CD8-positive, alpha-beta memory T cell (primary cell): ENCODE data around the gene EMILIN2. TPM values are rescaled to one million over a fixed set of nuclear protein-coding genes. Genes with fewer than 3 reads are reported as not detected.
A peak's percentile ranks its signal among the peaks of the same experiment; 100 is the strongest.

ENCODE experiments used
- CTCF ChIA-PET: fragments of 350-600 bp; sonication (Branson Sonifier 250); formaldehyde crosslinking; loops from one replicate; lab custom pipeline; 2021; ENCODE audit warnings: antibody characterized with exemption; lab: Charles Lee
- POLR2A ChIA-PET: fragments of 350-600 bp; sonication (Branson Sonifier 250); formaldehyde crosslinking; loops from one replicate; lab custom pipeline; 2021; ENCODE audit warnings: antibody characterized with exemption; lab: Charles Lee
- DNase-seq, 5 donors: peaks; one replicate each; pipeline versions ENCODE4 v3.0.0 to v3.0.0-alpha.2; 2020 to 2022; ENCODE audit warnings: mixed read lengths in 1 of 5
- H3K27ac ChIP-seq: one replicate; pipeline ENCODE4 v1.7.0; 2013; ENCODE audit warnings: low read depth, mild to moderate bottlenecking, low read length, moderate library complexity
- H3K27me3 ChIP-seq: 2 replicates; pipeline ENCODE4 v1.7.0; 2013; ENCODE audit warnings: low read length, mild to moderate bottlenecking; ENCODE audit not compliant: insufficient read depth, poor library complexity, severe bottlenecking
- H3K36me3 ChIP-seq: 2 replicates; pipeline ENCODE4 v1.7.0; 2013; ENCODE audit warnings: mild to moderate bottlenecking, low read length, moderate library complexity; ENCODE audit not compliant: insufficient read depth
- H3K4me1 ChIP-seq: 2 replicates; pipeline ENCODE4 v1.7.0; 2013; ENCODE audit warnings: mild to moderate bottlenecking, low read length, moderate library complexity; ENCODE audit not compliant: insufficient read depth
- H3K4me3 ChIP-seq: 2 replicates; pipeline ENCODE4 v1.7.0; 2013; ENCODE audit warnings: mild to moderate bottlenecking, low read length
- H3K9me3 ChIP-seq: 2 replicates; pipeline ENCODE4 v1.7.0; 2013; ENCODE audit warnings: mild to moderate bottlenecking, low read length
- H3K27ac Mint-ChIP-seq, 8 donors: one replicate each; pipeline ENCODE4 v1.8.0; 2020 to 2021; ENCODE audit warnings: mixed read lengths in 8 of 8, mild to moderate bottlenecking in 6 of 8, inconsistent platforms in 3 of 8, moderate library complexity in 3 of 8
- H3K27me3 Mint-ChIP-seq, 2 donors: one replicate each; pipeline ENCODE4 v1.8.0; 2020 to 2021; ENCODE audit warnings: mixed read lengths in 2 of 2, mild to moderate bottlenecking in 1 of 2, moderate library complexity in 1 of 2
- H3K36me3 Mint-ChIP-seq, 3 donors: one replicate each; pipeline ENCODE4 v1.8.0; 2020 to 2021; ENCODE audit warnings: mixed read lengths in 3 of 3, inconsistent platforms in 1 of 3, mild to moderate bottlenecking in 1 of 3
- H3K4me1 Mint-ChIP-seq, 3 donors: one replicate each; pipeline ENCODE4 v1.8.0; 2020 to 2021; ENCODE audit warnings: mixed read lengths in 3 of 3, inconsistent platforms in 1 of 3, mild to moderate bottlenecking in 1 of 3
- H3K4me3 Mint-ChIP-seq, 7 donors: one replicate each; pipeline ENCODE4 v1.8.0; 2020 to 2021; ENCODE audit warnings: mixed read lengths in 7 of 7, mild to moderate bottlenecking in 6 of 7, moderate library complexity in 4 of 7, inconsistent platforms in 2 of 7
- H3K9me3 Mint-ChIP-seq, 5 donors: one replicate each; pipeline ENCODE4 v1.8.0; 2020 to 2022; ENCODE audit warnings: mixed read lengths in 5 of 5, mild to moderate bottlenecking in 3 of 5, moderate library complexity in 2 of 5, inconsistent platforms in 1 of 5
- polyA plus RNA-seq: library from polyadenylated mRNA; unstranded; fragments of 300-500 nt; fragmentation: Illumina TruSeq; gene quantifications from one replicate; pipeline ENCODE4 v1.2.3, GENCODE V29; 2021
- total RNA-seq, 2 experiments: library from RNA; stranded (reverse); gene quantifications; one replicate each; pipeline ENCODE4 v1.2.3, GENCODE V29; 2021

Gene EMILIN2
- total and polyA plus RNA-seq, 3 experiments from 2014 or later, result 4.5 to 27.8 (median 22.7) TPM

- peak overlapping the region in 7 of 8 donors; percentile 17 to 88 (median 70) for H3K27ac Mint-ChIP-seq
- Histone ChIP-seq H3K36me3 (no peaks in the 10 kb centered on the region), H3K4me1 (peaks cover 41% of the 10 kb centered on the region), H3K27ac (no peak overlapping the region), H3K9me3 (no peaks in the 10 kb centered on the region), H3K4me3 (no peak overlapping the region), H3K27me3 (no peaks in the 10 kb centered on the region)
- ChIA-PET POLR2A (no interaction called here), CTCF (interaction anchor here (0.7 to 1.5 kb wide), 3 partner anchors 15 to 43 kb away, joined by 3 to 4 read pairs (median 3); no protein-coding TSS in a partner anchor)
- DNase-seq, result no peak
- H3K4me1 Mint-ChIP-seq, result peaks cover 30 to 48% (median 37%) of the 10 kb centered on the region in 3 donors
- H3K36me3 Mint-ChIP-seq, result peaks cover 0 to 20% (median 0%) of the 10 kb centered on the region in 3 donors
- H3K9me3 Mint-ChIP-seq, result peaks cover 3 to 12% (median 9%) of the 10 kb centered on the region in 5 donors
- H3K4me3 Mint-ChIP-seq, result peak overlapping the region in 2 of 7 donors; percentile 15 to 66
- H3K27me3 Mint-ChIP-seq, result peaks cover 0 to 5% of the 10 kb centered on the region in 2 donors
These were observed 43.8 kb downstream of the EMILIN2 start for GRCh38 chr18:2890606-2891005.

- H3K27ac Mint-ChIP-seq, result peak overlapping the region in 7 of 8 donors; percentile 25 to 95 (median 72)
- ChIA-PET POLR2A (no interaction called here), CTCF (interaction anchor here (0.9 kb wide), 1 partner anchor 14 kb away, joined by 3 read pairs; no protein-coding TSS in a partner anchor)
- Histone ChIP-seq H3K27me3 (no peaks in the 10 kb centered on the region), H3K4me3 (peak overlapping the region; percentile 32), H3K4me1 (peaks cover 41% of the 10 kb centered on the region), H3K27ac (no peak overlapping the region), H3K36me3 (no peaks in the 10 kb centered on the region), H3K9me3 (no peaks in the 10 kb centered on the region)
- H3K27me3 Mint-ChIP-seq, result peaks cover 0 to 5% of the 10 kb centered on the region in 2 donors
- H3K36me3 Mint-ChIP-seq, result peaks cover 0 to 13% (median 0%) of the 10 kb centered on the region in 3 donors
- peak overlapping the region; percentile 43 to 78 (median 68) for H3K4me3 Mint-ChIP-seq
- no peak for DNase-seq
- H3K4me1 Mint-ChIP-seq, result peaks cover 30 to 48% (median 37%) of the 10 kb centered on the region in 3 donors
- peaks cover 0 to 7% (median 6%) of the 10 kb centered on the region in 5 donors for H3K9me3 Mint-ChIP-seq
These were observed 45.0 kb downstream of the EMILIN2 start for GRCh38 chr18:2891526-2892431.

GRCh38 chr18:2893056-2893455 lies 46.2 kb downstream of the EMILIN2 start:
- Histone ChIP-seq H3K4me1 (peaks cover 41% of the 10 kb centered on the region), H3K36me3 (no peaks in the 10 kb centered on the region), H3K4me3 (no peak overlapping the region), H3K9me3 (no peaks in the 10 kb centered on the region), H3K27ac (no peak overlapping the region), H3K27me3 (no peaks in the 10 kb centered on the region)
- Mint-ChIP-seq H3K4me3 (peak overlapping the region in 6 of 7 donors; percentile 2 to 78 (median 40)), H3K36me3 (peaks cover 0 to 5% (median 0%) of the 10 kb centered on the region in 3 donors), H3K27me3 (peaks cover 0 to 5% of the 10 kb centered on the region in 2 donors), H3K9me3 (no peaks in the 10 kb centered on the region), H3K27ac (peak overlapping the region in 4 of 8 donors; percentile 3 to 88 (median 64)), H3K4me1 (peaks cover 30 to 48% (median 37%) of the 10 kb centered on the region in 3 donors)
- DNase-seq, result no peak
- CTCF ChIA-PET, result interaction anchor here (1.6 kb wide), 1 partner anchor 14 kb away, joined by 5 read pairs; no protein-coding TSS in a partner anchor
- POLR2A ChIA-PET, result no interaction called here

- H3K27ac Mint-ChIP-seq, result peak overlapping the region in 1 of 8 donors; percentile 88
- peaks cover 0 to 5% of the 10 kb centered on the region in 2 donors for H3K27me3 Mint-ChIP-seq
- no peaks in the 10 kb centered on the region for H3K9me3 ChIP-seq
- H3K36me3 ChIP-seq, result no peaks in the 10 kb centered on the region
- DNase-seq, result no peak
- H3K36me3 Mint-ChIP-seq, result peaks cover 0 to 5% (median 0%) of the 10 kb centered on the region in 3 donors
- no peak overlapping the region for H3K27ac ChIP-seq
- no peaks in the 10 kb centered on the region for H3K27me3 ChIP-seq
- no peak overlapping the region for H3K4me3 ChIP-seq
- ChIA-PET CTCF (interaction anchor here (1.6 kb wide), 1 partner anchor 14 kb away, joined by 5 read pairs; no protein-coding TSS in a partner anchor), POLR2A (no interaction called here)
- H3K4me3 Mint-ChIP-seq, result peak overlapping the region in 2 of 7 donors; percentile 13 to 49
- peaks cover 30 to 48% (median 37%) of the 10 kb centered on the region in 3 donors for H3K4me1 Mint-ChIP-seq
- H3K9me3 Mint-ChIP-seq, result no peaks in the 10 kb centered on the region
- H3K4me1 ChIP-seq, result peaks cover 41% of the 10 kb centered on the region
These were observed 46.9 kb downstream of the EMILIN2 start for GRCh38 chr18:2893676-2894075.

- H3K4me3 ChIP-seq, result no peak overlapping the region
- Mint-ChIP-seq H3K27ac (peak overlapping the region in 1 of 8 donors; percentile 18), H3K4me1 (peaks cover 29 to 47% (median 37%) of the 10 kb centered on the region in 3 donors), H3K9me3 (no peaks in the 10 kb centered on the region), H3K4me3 (no peak overlapping the region), H3K27me3 (peaks cover 0 to 5% of the 10 kb centered on the region in 2 donors), H3K36me3 (peaks cover 0 to 5% (median 0%) of the 10 kb centered on the region in 3 donors)
- no peak for DNase-seq
- CTCF ChIA-PET, result interaction anchor here (1.1 to 1.7 kb wide), 3 partner anchors 11 to 168 kb away, joined by 3 to 6 read pairs (median 5); no protein-coding TSS in a partner anchor
- no peaks in the 10 kb centered on the region for H3K9me3 ChIP-seq
- H3K27ac ChIP-seq, result no peak overlapping the region
- POLR2A ChIA-PET, result no interaction called here
- H3K36me3 ChIP-seq, result no peaks in the 10 kb centered on the region
- no peaks in the 10 kb centered on the region for H3K27me3 ChIP-seq
- H3K4me1 ChIP-seq, result peaks cover 37% of the 10 kb centered on the region
These were observed 47.5 kb downstream of the EMILIN2 start for GRCh38 chr18:2894131-2894840.

- no peak overlapping the region for H3K4me3 ChIP-seq
- peaks cover 23 to 41% (median 33%) of the 10 kb centered on the region in 3 donors for H3K4me1 Mint-ChIP-seq
- CTCF ChIA-PET, result interaction anchor here (1.1 to 1.7 kb wide), 2 partner anchors 11 to 168 kb away, joined by 3 to 6 read pairs; no protein-coding TSS in a partner anchor
- no peak overlapping the region for H3K27ac Mint-ChIP-seq
- H3K27ac ChIP-seq, result no peak overlapping the region
- peaks cover 0 to 5% of the 10 kb centered on the region in 2 donors for H3K27me3 Mint-ChIP-seq
- H3K4me3 Mint-ChIP-seq, result no peak overlapping the region
- H3K9me3 Mint-ChIP-seq, result no peaks in the 10 kb centered on the region
- no peaks in the 10 kb centered on the region for H3K9me3 ChIP-seq
- POLR2A ChIA-PET, result interaction anchor here (0.5 kb wide), 1 partner anchor 26 kb away, joined by 3 read pairs; no protein-coding TSS in a partner anchor
- DNase-seq, result no peak
- no peaks in the 10 kb centered on the region for H3K36me3 ChIP-seq
- H3K27me3 ChIP-seq, result no peaks in the 10 kb centered on the region
- H3K36me3 Mint-ChIP-seq, result peaks cover 0 to 5% (median 0%) of the 10 kb centered on the region in 3 donors
- H3K4me1 ChIP-seq, result peaks cover 32% of the 10 kb centered on the region
These were observed 48.1 kb downstream of the EMILIN2 start for GRCh38 chr18:2894841-2895370.

- POLR2A ChIA-PET, result interaction anchor here (0.5 kb wide), 1 partner anchor 26 kb away, joined by 3 read pairs; no protein-coding TSS in a partner anchor
- peak overlapping the region in 1 of 8 donors; percentile 42 for H3K27ac Mint-ChIP-seq
- CTCF ChIA-PET, result interaction anchor here (1.1 to 1.7 kb wide), 2 partner anchors 12 to 167 kb away, joined by 3 to 6 read pairs; no protein-coding TSS in a partner anchor
- H3K9me3 ChIP-seq, result no peaks in the 10 kb centered on the region
- no peaks in the 10 kb centered on the region for H3K36me3 ChIP-seq
- no peak overlapping the region for H3K4me3 ChIP-seq
- H3K27ac ChIP-seq, result no peak overlapping the region
- H3K36me3 Mint-ChIP-seq, result peaks cover 0 to 5% (median 0%) of the 10 kb centered on the region in 3 donors
- H3K4me3 Mint-ChIP-seq, result no peak overlapping the region
- peaks cover 18 to 36% (median 28%) of the 10 kb centered on the region in 3 donors for H3K4me1 Mint-ChIP-seq
- no peak for DNase-seq
- peaks cover 0 to 7% of the 10 kb centered on the region in 2 donors for H3K27me3 Mint-ChIP-seq
- H3K9me3 Mint-ChIP-seq, result no peaks in the 10 kb centered on the region
- no peaks in the 10 kb centered on the region for H3K27me3 ChIP-seq
- peaks cover 27% of the 10 kb centered on the region for H3K4me1 ChIP-seq
These were observed 48.6 kb downstream of the EMILIN2 start for GRCh38 chr18:2895391-2895790.
